ENCODE results near the gene PSMG2. TPM values are rescaled to one million over a fixed set of nuclear protein-coding genes. Genes with fewer than 3 reads are reported as not detected.

Gene PSMG2
- total RNA-seq, 1 donor = 94.5 TPM

GRCh38 chr18:12745095-12745795 lies 42.4 kb downstream of the PSMG2 start:
- no peaks in the 10 kb centered on the region for H4K20me1 ChIP-seq (ENCODE audit: insufficient read depth, low read length)
- peaks cover 42% of the 10 kb centered on the region for H3K4me1 ChIP-seq (ENCODE audit: insufficient read depth, low read length)
- no peak overlapping the region for H3K27ac ChIP-seq (ENCODE audit: low read depth, low read length)
- no peaks in the 10 kb centered on the region for H3K9me3 ChIP-seq (ENCODE audit: low read depth, low read length)
- DNase-seq (ENCODE audit: insufficient read length, low spot score, missing footprints) = no peak
- H3K79me2 ChIP-seq (ENCODE audit: insufficient read depth, low read length) = no peaks in the 10 kb centered on the region
- no peak for TF ChIP-seq CTCF (IDR thresholded peaks at IDR 0.05; ENCODE audit: extremely low read depth, low read depth, low read length)
- H3K36me3 ChIP-seq (ENCODE audit: insufficient read depth, low read length) = no peaks in the 10 kb centered on the region
- H3K27me3 ChIP-seq (ENCODE audit: insufficient read depth, low read length) = no peaks in the 10 kb centered on the region
- H3K4me2 ChIP-seq (ENCODE audit: insufficient read depth, low read length) = no peak overlapping the region
- H3K4me3 ChIP-seq (ENCODE audit: insufficient read depth, low read length) = no peak overlapping the region
- peak overlapping the region; percentile 3 for H2AFZ ChIP-seq (ENCODE audit: low read length)

DNA sequence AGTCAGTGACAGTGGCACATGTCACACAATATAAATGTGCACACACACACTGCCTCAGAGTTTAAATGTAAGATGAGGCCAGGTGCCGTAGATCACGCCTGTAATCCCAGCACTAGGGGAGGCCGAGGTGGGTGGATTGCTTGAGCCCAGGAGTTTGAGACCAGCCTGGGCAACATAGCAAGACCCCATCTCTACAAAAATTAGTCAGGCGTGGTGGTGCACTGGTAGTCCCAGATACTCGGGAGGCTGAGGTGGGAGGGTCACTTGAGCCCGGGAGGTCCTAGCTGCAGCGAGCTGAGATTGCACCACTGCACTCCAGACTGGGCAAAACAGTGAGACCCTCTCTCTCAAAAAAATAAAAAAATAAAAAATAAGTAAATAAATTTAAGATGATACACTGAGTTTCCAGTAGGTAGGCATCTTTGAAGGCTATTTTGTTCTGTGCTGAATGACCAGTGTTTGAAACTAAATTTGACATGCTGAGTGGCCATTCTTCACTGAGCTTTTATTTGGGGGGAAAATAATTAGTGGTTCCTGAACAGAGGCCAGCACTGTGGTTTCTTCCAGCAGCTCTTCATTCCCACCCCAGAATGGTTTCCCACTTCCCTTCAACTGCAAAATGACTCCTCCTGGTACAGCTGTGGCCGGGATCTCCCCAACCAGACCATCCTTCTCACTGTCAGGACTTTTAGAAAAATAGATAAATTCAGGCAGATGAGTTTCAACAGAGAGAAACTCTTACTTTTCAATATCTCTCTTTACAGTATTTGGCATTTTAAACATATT lies 44.9 kb downstream of the PSMG2 start:
- Histone ChIP-seq H3K4me2 (ENCODE audit: insufficient read depth, low read length) (peak overlapping the region; percentile 33), H3K27me3 (ENCODE audit: insufficient read depth, low read length) (no peaks in the 10 kb centered on the region), H3K79me2 (ENCODE audit: insufficient read depth, low read length) (no peaks in the 10 kb centered on the region), H3K4me3 (ENCODE audit: insufficient read depth, low read length) (no peak overlapping the region), H3K9me3 (ENCODE audit: low read depth, low read length) (no peaks in the 10 kb centered on the region), H3K27ac (ENCODE audit: low read depth, low read length) (no peak overlapping the region), H2AFZ (ENCODE audit: low read length) (peak overlapping the region; percentile 47), H4K20me1 (ENCODE audit: insufficient read depth, low read length) (no peaks in the 10 kb centered on the region), H3K4me1 (ENCODE audit: insufficient read depth, low read length) (peaks cover 32% of the 10 kb centered on the region), H3K36me3 (ENCODE audit: insufficient read depth, low read length) (no peaks in the 10 kb centered on the region)
- DNase-seq (ENCODE audit: insufficient read length, low spot score, missing footprints) = peak; percentile 11
- TF ChIP-seq CTCF (IDR thresholded peaks at IDR 0.05; ENCODE audit: extremely low read depth, low read depth, low read length) = no peak

- Histone ChIP-seq H3K4me3 (ENCODE audit: insufficient read depth, low read length) (peak overlapping the region; percentile 2), H3K27me3 (ENCODE audit: insufficient read depth, low read length) (no peaks in the 10 kb centered on the region), H3K9me3 (ENCODE audit: low read depth, low read length) (no peaks in the 10 kb centered on the region), H3K36me3 (ENCODE audit: insufficient read depth, low read length) (no peaks in the 10 kb centered on the region), H3K79me2 (ENCODE audit: insufficient read depth, low read length) (no peaks in the 10 kb centered on the region), H3K4me1 (ENCODE audit: insufficient read depth, low read length) (peaks cover 28% of the 10 kb centered on the region), H3K4me2 (ENCODE audit: insufficient read depth, low read length) (peak overlapping the region; percentile 50), H4K20me1 (ENCODE audit: insufficient read depth, low read length) (no peaks in the 10 kb centered on the region), H3K27ac (ENCODE audit: low read depth, low read length) (no peak overlapping the region), H2AFZ (ENCODE audit: low read length) (peak overlapping the region; percentile 67)
- TF ChIP-seq CTCF (IDR thresholded peaks at IDR 0.05; ENCODE audit: extremely low read depth, low read depth, low read length) = no peak
- peak; percentile 19 for DNase-seq (ENCODE audit: insufficient read length, low spot score, missing footprints)
Observed at GRCh38 chr18:12748671-12749070, 45.8 kb downstream of the PSMG2 start.

DNA sequence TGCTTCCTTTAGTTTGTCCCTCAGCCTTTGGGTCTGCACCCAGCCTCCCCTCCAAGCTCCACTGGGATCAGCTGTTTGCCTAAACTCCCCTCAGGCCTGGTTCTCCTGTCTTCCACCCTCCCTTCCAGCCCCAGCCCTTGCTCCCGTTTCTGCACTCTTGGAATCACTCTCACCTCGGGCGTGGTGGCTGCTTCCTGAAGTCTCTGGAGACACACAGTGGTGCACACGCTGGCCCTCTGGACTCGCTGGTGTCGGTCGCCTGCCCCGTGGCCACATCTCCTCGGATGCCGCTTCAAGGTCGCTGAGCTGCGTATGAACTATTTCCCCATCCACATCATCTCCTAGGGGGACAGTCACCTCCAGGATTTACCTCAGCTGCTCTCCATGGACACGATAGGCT lies 46.3 kb downstream of the PSMG2 start:
- Histone ChIP-seq H3K27me3 (ENCODE audit: insufficient read depth, low read length) (no peaks in the 10 kb centered on the region), H3K27ac (ENCODE audit: low read depth, low read length) (no peak overlapping the region), H3K4me3 (ENCODE audit: insufficient read depth, low read length) (peak overlapping the region; percentile 2), H2AFZ (ENCODE audit: low read length) (peak overlapping the region; percentile 67), H3K4me2 (ENCODE audit: insufficient read depth, low read length) (peak overlapping the region; percentile 50), H3K9me3 (ENCODE audit: low read depth, low read length) (no peaks in the 10 kb centered on the region), H3K36me3 (ENCODE audit: insufficient read depth, low read length) (no peaks in the 10 kb centered on the region), H3K79me2 (ENCODE audit: insufficient read depth, low read length) (no peaks in the 10 kb centered on the region), H3K4me1 (ENCODE audit: insufficient read depth, low read length) (peaks cover 28% of the 10 kb centered on the region), H4K20me1 (ENCODE audit: insufficient read depth, low read length) (no peaks in the 10 kb centered on the region)
- peak; percentile 35 for DNase-seq (ENCODE audit: insufficient read length, low spot score, missing footprints)
- no peak for TF ChIP-seq CTCF (IDR thresholded peaks at IDR 0.05; ENCODE audit: extremely low read depth, low read depth, low read length)
